ENCODE results near the gene SERPINA5.

Gene SERPINA5

DNA sequence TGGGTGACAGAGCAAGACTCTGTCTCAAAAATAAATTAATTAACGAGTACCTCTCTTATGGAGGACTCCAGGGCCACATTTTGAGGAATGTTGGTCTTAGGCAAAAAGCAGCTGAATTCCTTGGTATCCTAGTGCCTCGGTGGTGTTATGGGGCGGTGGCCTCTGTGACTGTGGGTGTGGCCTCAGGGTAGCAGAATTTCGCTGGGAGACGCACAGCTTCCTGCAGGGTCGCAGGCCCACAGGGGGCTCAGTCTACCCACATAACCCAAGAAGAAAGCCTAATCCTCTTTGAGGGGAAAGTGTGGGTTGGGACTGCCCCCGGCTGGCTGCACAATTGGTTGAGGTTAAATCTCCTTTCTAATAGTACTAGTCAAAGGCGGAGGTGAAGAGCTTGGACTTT, 31.2 kb upstream of the SERPINA5 start:
- DNase-seq (ENCODE audit: low read depth, low spot score), result no peak

DNA sequence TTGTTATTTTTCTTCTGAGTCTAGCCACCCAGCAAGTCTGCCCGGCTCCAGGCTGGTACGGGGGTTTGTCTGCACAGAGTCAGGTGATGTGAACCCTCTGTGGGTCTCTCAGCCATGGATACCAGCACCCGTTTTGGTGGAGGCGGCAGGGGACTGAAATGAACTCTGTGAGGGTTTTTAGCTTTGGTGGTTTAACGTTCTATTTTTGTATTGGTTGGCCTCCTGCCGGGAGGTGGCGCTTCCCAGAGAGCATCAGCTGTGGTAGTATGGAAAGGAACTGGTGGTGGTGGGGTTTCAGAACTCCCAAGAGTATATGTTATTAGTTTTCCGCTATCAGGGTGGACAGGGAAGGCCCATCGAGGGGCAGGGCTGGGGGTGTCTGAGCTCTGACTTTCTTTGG, 25.2 kb upstream of the SERPINA5 start:
- DNase-seq (ENCODE audit: low read depth, low spot score), result no peak

- no peak for DNase-seq (ENCODE audit: low read depth, low spot score)
Measured at GRCh38 chr14:94557327-94557726, 23.9 kb upstream of the SERPINA5 start.

DNA sequence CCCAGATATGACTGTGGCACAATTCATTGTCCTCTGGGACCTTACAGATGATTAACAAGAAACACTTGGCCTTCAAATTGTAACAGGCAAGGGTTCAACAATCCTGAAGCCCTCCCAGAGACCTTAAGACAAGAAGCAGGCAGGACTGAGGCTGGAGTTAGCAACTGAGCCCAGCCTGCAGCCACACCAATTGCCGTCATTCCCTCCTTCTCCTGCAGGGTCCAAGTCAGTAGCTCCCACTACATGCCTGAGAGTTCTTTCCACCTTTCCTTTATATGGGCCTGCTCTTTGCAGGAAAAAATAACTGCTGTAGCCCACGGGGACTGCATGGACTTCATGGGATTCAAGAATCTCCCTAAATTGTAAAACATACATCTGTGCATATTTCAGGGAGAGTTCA, 22.4 kb upstream of the SERPINA5 start:
- DNase-seq (ENCODE audit: low read depth, low spot score), result no peak

- no peak for DNase-seq (ENCODE audit: low read depth, low spot score)
Measured at GRCh38 chr14:94559638-94560290, 21.5 kb upstream of the SERPINA5 start.

- DNase-seq (ENCODE audit: low read depth, low spot score), result no peak
Measured at GRCh38 chr14:94560291-94560665, 20.9 kb upstream of the SERPINA5 start.

DNA sequence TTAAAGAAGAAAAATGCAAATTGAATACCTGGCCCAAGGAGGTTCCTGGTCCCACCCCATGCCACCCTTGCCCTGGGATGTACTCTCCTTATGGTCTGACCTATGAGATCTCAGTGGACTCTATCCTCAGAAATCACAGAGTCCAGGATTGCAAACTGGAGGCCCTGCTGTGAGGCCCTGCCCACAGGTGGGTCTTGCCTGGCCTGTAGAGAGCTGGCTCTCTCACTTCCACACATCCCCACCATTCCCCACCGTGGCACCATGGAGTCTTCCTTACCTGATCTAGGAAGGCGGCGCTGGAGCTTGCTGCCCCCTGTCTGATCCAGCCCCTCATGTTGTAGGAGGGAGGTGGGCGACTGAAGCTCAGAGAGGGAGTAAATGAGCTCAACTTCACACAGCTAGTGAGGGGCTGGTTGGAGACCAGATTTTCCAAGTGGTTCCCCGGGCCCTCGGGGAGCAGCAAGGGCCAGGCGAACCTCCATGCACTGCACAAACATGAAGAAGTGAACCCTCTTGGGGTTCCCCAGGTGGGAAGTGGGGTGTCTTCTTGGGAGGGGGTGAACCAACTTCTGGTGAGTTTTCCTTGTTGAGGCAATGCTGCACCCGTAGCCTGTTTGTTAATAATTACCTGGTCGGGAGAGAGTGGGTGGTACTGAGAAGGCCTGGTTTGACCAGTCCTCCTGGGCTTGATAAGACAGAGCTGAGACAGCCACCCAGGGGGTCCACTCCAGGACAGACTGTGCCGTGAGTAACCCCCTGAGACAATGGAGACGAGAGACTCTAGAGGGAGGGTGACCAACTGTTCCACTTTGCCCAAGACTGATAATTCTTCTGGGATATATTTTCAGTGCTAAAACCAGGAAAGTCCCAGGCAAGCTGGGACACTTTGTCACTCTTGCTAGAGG, 20.2 kb upstream of the SERPINA5 start, which contains the start of gene SERPINA4:
Gene SERPINA4 (plus strand): TSS at position 692 of the 905 bp plus-strand sequence. CDS start 2,041 bp downstream, outside the sequence.
- DNase-seq (ENCODE audit: low read depth, low spot score), result no peak

DNA sequence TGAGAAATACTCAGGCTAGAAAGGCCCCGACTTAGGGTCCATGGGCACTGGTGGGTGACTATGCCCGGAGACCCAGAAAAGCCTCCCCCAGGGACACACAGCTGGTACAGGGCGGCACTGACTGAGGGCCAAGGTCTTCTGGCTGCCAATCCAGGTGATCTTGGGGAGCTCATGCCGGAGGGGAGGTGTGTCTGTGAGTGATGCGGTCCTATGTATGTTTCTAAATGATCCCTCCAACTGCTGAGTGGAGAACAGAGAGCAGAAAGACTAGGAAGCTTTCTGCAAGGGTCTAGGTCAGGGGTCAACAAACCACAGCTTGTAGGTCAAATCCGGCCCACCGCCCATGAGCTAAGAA, 19.6 kb upstream of the SERPINA5 start:
- DNase-seq (ENCODE audit: low read depth, low spot score), result no peak

- no peak for DNase-seq (ENCODE audit: low read depth, low spot score)
Measured at GRCh38 chr14:94562022-94562421, 19.2 kb upstream of the SERPINA5 start.

DNA sequence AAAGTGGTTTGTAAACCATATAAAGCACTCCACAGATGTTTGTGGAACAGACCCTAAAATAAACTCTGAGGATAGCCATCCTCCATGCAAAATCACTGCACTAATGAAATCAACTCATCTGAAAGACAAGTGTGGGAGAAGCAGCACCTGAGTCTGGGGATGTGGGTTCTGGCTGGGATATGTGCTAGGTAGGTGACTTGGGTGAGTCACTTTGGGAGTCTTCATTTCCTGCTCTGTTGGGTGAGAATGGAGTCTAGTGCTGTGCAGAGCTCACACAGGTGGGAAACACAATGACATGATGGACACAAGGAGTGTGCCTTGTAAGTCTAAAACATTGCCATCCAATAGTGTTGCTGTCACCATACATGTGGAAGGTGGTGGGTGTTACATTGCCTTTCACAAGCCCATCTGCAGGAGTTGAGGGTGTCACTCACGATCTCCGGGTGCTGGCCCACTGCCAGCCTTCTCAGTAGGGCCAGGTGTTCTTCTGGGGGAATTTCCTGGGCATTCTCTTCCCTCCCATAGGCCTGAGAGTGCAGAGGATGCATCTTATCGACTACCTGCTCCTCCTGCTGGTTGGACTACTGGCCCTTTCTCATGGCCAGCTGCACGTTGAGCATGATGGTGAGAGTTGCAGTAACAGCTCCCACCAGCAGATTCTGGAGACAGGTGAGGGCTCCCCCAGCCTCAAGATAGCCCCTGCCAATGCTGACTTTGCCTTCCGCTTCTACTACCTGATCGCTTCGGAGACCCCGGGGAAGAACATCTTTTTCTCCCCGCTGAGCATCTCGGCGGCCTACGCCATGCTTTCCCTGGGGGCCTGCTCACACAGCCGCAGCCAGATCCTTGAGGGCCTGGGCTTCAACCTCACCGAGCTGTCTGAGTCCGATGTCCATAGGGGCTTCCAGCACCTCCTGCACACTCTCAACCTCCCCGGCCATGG, 18.0 kb upstream of the SERPINA5 start:
- DNase-seq (ENCODE audit: low read depth, low spot score), result no peak

DNA sequence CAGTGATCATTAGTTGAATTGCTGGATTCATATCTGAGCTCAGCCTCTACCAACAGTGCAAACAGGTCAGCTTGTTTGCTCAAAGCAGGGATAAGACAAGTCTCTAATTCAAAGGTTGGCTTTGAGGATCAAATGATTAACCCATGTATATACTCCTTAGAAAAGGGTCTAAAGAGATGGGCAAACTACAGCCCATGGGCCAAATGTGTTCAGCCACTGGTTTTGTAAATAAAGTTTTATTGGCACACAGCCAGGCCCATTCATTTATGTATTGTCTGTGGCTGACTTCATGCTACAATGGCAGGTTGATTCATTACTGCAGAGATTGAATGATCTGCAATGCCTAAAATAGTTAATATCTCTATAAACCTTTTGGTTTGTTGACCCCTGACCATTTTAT, 16.8 kb upstream of the SERPINA5 start:
- no peak for DNase-seq (ENCODE audit: low read depth, low spot score)

DNA sequence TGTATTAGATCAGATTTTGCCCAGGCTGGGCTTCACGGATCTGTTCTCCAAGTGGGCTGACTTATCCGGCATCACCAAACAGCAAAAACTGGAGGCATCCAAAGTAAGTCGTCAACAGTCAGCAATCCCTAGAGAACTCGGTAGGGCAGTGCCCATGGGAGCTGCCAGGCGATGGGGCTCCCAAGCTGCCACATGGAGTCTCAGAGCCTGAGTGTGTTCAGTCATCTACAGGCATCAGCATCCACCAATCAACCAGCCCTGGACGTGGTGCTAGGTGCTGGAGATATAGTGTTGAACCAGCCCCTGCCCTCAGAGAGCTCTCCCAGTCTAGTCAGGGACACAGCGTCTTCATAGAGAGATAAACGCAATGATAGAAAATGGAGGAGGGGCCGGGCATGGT, 13.0 kb upstream of the SERPINA5 start:
- no peak for DNase-seq (ENCODE audit: low read depth, low spot score)

DNA sequence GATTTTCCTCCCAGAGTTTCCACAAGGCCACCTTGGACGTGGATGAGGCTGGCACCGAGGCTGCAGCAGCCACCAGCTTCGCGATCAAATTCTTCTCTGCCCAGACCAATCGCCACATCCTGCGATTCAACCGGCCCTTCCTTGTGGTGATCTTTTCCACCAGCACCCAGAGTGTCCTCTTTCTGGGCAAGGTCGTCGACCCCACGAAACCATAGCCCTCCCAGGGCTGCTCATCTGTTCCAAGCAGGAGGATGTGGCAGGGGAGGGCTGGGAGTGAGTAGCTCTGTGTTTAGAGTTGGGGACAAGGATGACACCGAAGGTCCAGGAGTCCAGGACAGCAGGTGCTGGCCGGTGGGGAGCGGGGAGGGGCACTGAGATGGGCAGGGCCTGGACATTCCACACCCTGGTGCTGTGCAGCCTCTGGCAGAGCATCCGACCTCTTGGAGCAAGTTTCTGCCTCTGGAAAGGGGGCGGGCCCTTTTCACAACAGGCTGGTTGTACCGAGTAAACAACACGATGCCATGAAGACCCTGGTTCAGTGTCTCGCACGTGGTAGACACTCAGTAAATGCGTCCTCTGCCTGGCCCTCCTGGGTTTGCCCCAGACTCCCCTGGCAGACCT, 11.7 kb upstream of the SERPINA5 start:
- DNase-seq (ENCODE audit: low read depth, low spot score), result no peak

- no peak for DNase-seq (ENCODE audit: low read depth, low spot score)
Measured at GRCh38 chr14:94570002-94570400, 11.2 kb upstream of the SERPINA5 start.

DNA sequence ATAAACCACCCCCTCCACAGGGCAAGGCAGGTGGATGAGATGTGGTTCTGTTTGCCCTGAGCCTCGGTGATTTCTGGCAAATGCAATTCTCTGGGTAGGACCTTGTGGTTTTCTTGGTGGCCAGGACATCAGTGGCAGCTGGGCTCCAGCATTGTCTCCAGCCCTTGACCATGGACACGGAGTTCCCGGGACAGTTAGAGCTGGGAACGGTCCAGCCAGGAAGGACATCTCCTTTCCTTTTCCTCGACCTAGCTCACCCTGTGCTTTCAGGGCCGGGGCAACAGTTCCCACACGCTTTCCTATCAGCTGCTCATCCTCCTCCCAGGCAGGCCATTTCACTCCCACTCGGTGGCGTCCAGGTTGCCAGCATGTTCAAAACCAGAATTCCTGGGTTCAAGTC, 10.8 kb upstream of the SERPINA5 start:
- no peak for DNase-seq (ENCODE audit: low read depth, low spot score)

GRCh38 chr14:94571395-94571794, 9.8 kb upstream of the SERPINA5 start:
- no peak for DNase-seq (ENCODE audit: low read depth, low spot score)

GRCh38 chr14:94571950-94572349, 9.3 kb upstream of the SERPINA5 start:
- DNase-seq (ENCODE audit: low read depth, low spot score), result no peak

DNA sequence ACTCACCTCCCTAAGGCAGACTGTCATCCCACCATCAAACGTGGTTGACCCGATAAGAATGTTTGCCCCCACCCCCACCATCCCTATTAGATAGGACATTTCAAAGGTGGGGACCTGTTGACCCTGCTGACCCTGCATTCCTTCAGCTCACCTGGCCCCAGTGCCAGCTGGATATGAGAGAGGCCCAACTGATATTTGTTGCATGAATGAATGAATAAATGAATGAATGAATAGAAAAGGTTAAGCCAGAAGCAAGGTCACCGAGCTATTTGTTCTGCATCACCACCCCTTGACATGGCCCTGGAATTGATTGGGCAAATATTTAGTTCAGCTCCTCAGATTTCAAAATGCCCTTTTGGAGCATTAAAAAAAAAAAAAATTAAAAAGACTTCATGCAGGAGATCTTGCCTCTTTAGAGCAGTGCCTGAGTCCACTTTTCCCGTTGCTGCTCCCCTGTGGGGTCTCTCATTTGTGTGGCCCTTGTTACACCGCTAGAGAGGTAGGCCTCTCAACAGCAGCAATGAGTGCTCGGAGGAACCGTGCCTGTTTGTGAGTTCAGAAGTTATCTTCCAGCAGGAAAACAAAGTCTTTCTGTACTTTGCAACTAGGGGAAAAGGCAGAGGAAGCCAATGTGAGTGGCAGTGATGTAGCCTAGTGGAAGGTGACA, 8.5 kb upstream of the SERPINA5 start:
- DNase-seq (ENCODE audit: low read depth, low spot score), result no peak

DNA sequence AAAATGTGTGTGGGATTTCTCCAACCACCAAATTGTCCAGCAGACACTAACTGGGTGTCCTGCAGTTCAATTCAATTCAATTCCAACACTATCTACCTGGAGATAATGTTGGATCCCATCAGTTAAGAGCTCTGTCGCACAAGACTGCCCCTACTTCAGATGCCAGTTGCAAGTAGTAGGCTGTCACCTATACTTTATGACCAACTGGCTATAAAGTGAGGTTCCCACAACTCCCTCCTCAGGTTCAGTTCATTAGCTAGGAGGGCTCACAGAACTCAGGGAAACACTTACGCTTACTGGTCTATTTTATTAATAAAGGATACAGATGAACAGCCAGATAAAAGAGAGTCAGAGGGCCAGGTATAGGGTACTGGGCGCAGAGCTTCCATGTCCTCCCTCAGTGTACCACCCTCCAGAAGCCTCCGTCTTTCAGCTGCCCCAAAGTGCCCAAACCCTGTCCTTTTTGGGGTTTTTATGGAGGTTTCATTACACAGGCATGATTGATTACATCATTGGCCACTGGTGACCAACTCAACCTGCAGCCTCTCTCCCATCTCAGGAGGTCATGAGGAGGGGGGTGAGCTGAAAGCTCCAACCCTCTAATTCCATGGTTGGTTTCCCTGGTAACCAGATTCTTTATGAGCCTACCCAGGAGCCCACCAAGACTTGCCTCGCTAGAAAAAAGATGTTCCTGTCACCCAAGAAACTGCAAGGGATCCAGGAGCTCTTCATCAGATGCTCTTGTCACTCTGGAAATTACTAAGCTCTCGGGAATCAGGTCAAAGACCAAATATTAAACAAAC, 7.5 kb upstream of the SERPINA5 start:
- no peak for DNase-seq (ENCODE audit: low read depth, low spot score)

DNA sequence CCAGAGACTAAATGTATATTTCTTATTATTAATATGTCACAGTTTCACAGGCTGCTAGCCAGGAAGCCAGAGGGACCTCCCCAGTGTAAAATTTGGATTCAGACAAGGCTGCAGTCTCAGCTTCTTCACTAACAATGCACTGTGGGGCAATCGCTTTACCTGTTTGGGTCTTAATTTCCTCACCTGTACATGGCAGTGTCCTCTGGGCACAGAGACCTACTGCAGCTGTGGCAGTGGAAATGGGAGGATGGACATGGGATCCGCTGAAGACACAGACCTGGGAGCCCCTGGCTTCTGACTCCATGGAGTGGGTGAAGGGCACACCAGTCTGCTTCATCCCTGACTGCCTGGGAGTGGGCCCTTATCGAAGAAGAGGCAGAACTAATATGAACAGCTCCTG, 6.9 kb upstream of the SERPINA5 start:
- DNase-seq (ENCODE audit: low read depth, low spot score), result no peak
